SJCRH30 (cell line): ENCODE results near the gene TLR8. TPM values are rescaled to one million over a fixed set of nuclear protein-coding genes. Genes with fewer than 3 reads are reported as not detected.
"Not testable (repeated sequence)": the region's sequence is repeated elsewhere in the genome, so short reads cannot be mapped to it uniquely, and the experiment has no call there.

Experiments used
- DNase-seq, 2 experiments: peaks; one replicate each; pipeline ENCODE4 v3.0.0-alpha.2; 2015 to 2020
- H3K27ac ChIP-seq: fragments of 250-450 bp; sonication (Bioruptor Pico); 2 replicates; pipeline ENCODE4 v1.5.1; 2020; ENCODE audit warnings: mild to moderate bottlenecking, moderate library complexity
- H3K27me3 ChIP-seq: fragments of 250-450 bp; sonication (Bioruptor Pico); 2 replicates; pipeline ENCODE4 v1.5.1; 2020; ENCODE audit warnings: mild to moderate bottlenecking, moderate library complexity
- H3K36me3 ChIP-seq: fragments of 250-450 bp; sonication (Bioruptor Pico); 2 replicates; pipeline ENCODE4 v1.5.1; 2020; ENCODE audit warnings: mild to moderate bottlenecking, moderate library complexity
- H3K4me1 ChIP-seq: fragments of 250-450 bp; sonication (Bioruptor Pico); 2 replicates; pipeline ENCODE4 v1.5.1; 2020; ENCODE audit warnings: mild to moderate bottlenecking, moderate library complexity
- H3K4me3 ChIP-seq: fragments of 250-450 bp; sonication (Bioruptor Pico); 2 replicates; pipeline ENCODE4 v1.5.1; 2020; ENCODE audit warnings: mild to moderate bottlenecking, moderate library complexity
- H3K9me3 ChIP-seq: fragments of 250-450 bp; sonication (Bioruptor Pico); replicated peaks from 2 replicates; pipeline ENCODE4 v1.5.1; 2020; ENCODE audit warnings: mild to moderate bottlenecking, moderate library complexity
- total RNA-seq: library from RNA; depleted of rRNA; stranded (reverse); fragments of >200 nt; shearing (Covaris generic); gene quantifications from 2 replicates; pipeline ENCODE4 v1.2.3, GENCODE V29; 2014; rRNA removed

The TLR8 gene
- total RNA-seq, 1 experiment from 2014 or later: not detected

GRCh38 chrX:12958461-12958860 is 52.0 kb downstream of the TLR8 start:
- H3K4me3 ChIP-seq: no peak overlapping the region
- H3K27ac ChIP-seq: no peak overlapping the region
- no peaks in the 10 kb centered on the region for H3K9me3 ChIP-seq
- no peak for DNase-seq
- H3K36me3 ChIP-seq: no peaks in the 10 kb centered on the region
- no peaks in the 10 kb centered on the region for H3K27me3 ChIP-seq
- H3K4me1 ChIP-seq: peaks cover 15% of the 10 kb centered on the region

DNA sequence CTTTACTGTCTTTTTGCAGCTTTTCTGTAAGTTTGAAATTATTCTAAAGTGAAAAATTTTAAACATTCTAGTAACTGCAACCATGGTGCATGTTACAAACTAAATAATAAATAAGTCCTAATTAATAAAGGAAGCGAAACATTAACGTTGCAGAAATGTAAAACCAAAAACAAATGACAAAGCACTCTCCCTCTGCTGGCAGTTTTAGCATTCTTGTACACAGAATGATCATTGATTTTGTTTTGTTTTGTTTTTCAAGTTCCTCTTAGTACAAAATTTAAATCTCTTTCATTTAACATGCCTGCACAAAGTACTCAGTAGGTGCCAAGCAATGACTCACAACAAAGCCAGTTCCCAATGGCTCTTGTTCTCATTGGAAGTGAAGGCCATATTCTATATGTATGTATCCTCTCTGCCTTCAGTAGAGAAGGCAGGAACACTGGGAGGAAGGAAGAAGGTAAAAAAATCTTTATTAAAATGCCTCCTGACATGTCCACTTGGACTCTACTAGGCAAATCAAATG is 54.8 kb downstream of the TLR8 start:
- Histone ChIP-seq H3K36me3 (no peaks in the 10 kb centered on the region), H3K27ac (no peak overlapping the region), H3K27me3 (no peaks in the 10 kb centered on the region), H3K9me3 (no peaks in the 10 kb centered on the region), H3K4me3 (no peak overlapping the region), H3K4me1 (peaks cover 15% of the 10 kb centered on the region)
- DNase-seq: no peak

GRCh38 chrX:12962041-12962504 is 55.7 kb downstream of the TLR8 start:
- H3K36me3 ChIP-seq: no peaks in the 10 kb centered on the region
- H3K4me1 ChIP-seq: peaks cover 8% of the 10 kb centered on the region
- no peaks in the 10 kb centered on the region for H3K9me3 ChIP-seq
- H3K27me3 ChIP-seq: no peaks in the 10 kb centered on the region
- no peak overlapping the region for H3K4me3 ChIP-seq
- no peak overlapping the region for H3K27ac ChIP-seq
- DNase-seq: no peak

- not testable (repeated sequence) for H3K4me1 ChIP-seq, DNase-seq, H3K27me3 ChIP-seq, H3K4me3 ChIP-seq, H3K9me3 ChIP-seq, H3K27ac ChIP-seq, H3K36me3 ChIP-seq
These were observed 56.9 kb downstream of the TLR8 start for GRCh38 chrX:12963210-12963850.

DNA sequence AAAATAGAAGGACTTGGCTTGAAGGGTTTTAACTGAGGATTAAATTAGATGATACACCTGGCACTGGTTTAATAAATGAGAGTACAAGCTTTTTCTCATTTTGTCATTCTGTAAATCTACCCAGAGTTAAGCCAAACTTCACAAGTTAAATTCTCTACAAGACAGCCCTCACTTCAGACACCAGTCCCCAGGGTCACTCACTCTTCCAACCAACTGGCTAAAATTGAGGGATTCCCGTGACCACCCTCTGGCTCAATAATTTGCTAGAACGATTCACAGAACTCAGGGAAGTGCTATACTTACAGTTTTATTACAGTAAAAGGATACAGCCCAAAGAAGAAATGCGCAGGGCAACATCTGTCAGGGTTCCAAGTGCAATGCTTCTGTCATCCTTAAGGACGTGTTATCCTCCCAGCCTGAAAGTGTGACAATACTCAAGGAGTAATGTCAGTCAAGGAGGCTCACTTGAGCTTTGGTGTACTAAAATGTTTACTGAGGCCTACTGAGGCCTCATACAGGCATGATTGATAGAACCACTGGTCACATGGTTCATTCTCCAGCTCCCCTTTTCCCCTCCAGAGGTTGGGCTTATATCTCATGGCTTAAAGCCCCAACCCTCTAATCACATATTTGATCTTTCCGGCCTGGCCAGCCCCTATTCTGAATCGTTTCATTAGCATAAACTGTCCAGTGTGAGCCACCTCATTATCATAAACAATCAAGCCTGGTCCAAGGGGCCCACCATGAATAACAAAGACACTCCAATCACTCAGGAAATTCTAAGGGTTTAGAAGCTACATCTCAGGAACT is 58.9 kb downstream of the TLR8 start:
- H3K27ac ChIP-seq: 0 out of 2 replicates have a peak overlapping the region, but pooled peaks have one; percentile 13
- no peak overlapping the region for H3K4me3 ChIP-seq
- DNase-seq: peak in 1 of 2 experiments; percentile 60
- no peaks in the 10 kb centered on the region for H3K9me3 ChIP-seq
- no peaks in the 10 kb centered on the region for H3K36me3 ChIP-seq
- H3K4me1 ChIP-seq: peaks cover 8% of the 10 kb centered on the region
- no peaks in the 10 kb centered on the region for H3K27me3 ChIP-seq

- Histone ChIP-seq H3K27ac (no peak overlapping the region), H3K27me3 (no peaks in the 10 kb centered on the region), H3K4me3 (no peak overlapping the region), H3K4me1 (peaks cover 8% of the 10 kb centered on the region), H3K36me3 (no peaks in the 10 kb centered on the region), H3K9me3 (no peaks in the 10 kb centered on the region)
- no peak for DNase-seq
These were observed 59.7 kb downstream of the TLR8 start for GRCh38 chrX:12966151-12966550.

DNA sequence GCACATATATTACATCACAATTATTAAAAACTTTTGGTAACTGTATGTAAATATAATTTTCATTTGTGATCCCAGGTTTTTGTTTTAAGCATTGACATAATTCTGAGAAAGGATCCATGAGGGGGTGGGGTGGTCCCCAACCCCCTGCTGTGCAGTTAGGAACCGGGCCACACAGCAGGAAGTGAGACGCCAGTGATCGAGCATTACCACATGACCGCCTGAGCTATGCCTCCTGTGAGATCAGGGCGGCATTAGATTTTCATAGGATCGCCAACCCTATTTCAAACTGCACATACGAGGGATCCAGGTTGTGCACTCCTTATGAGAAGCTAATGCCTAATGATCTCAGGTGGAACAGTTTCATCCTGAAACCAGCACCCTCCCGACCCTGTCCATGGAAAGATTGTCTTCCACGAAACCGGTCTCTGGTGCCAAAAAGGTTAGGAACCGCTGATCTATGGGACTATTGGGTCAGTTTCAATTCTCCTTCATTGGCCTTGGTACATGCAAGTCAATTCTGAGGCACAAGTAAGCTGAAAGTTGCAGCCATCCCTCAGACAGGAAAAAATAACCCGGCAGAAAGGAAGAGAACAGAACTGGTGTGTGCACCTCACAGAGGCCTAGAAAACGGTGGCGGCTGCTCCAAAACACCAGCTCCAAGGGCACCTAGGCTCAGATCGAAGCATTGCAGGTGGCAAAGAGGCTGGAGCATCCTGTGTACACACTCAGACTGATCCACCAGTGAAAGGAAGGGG is 61.5 kb downstream of the TLR8 start:
- Histone ChIP-seq H3K4me1 (peaks cover 8% of the 10 kb centered on the region), H3K4me3 (no peak overlapping the region), H3K27ac (no peak overlapping the region), H3K27me3 (no peaks in the 10 kb centered on the region), H3K36me3 (no peaks in the 10 kb centered on the region), H3K9me3 (no peaks in the 10 kb centered on the region)
- no peak for DNase-seq

GRCh38 chrX:12970691-12971202 is 64.3 kb downstream of the TLR8 start:
- Histone ChIP-seq H3K4me1 (peaks cover under 1% of the 10 kb centered on the region; the same call in 1 of the 2 replicates), H3K9me3 (no peaks in the 10 kb centered on the region), H3K27ac (no peak overlapping the region), H3K4me3 (no peak overlapping the region), H3K27me3 (no peaks in the 10 kb centered on the region), H3K36me3 (peaks cover under 1% of the 10 kb centered on the region; the same call in 1 of the 2 replicates)
- peak in 1 of 2 experiments; percentile 38 for DNase-seq

DNA sequence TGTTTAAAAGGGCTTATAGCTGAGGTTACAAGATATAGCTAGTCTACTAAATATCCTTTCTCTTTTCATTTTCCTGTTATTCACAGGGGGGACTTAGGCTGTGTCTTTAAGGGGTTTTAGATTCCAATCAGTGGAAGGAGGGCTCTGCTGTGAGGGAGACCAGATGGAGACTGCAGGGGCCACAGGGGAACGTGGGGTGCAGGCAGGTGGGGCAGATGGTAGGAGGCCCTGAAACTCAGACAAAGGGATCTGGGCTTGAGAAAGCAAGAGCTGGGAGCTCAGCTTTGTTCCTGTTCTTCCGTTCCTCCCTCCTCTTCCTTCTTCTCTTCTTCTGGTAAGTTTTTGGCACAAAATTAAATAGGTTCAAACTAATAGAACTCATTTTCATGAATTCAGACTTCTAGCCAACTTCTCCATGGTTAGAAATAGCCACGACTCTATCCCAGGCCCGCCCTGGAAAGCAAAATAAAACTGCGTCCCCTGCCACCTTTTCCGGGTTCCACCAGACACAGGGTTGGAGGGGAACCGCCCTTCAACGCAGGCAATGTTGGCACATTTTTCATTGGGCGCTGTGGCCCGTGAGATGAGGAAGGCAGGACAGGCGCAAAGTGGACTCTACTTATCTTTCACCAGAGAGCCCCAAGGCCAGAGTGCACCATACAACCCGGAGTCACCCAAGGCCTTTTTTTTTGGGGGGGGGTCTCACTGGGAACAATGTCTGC is 65.0 kb downstream of the TLR8 start:
- no peak overlapping the region for H3K27ac ChIP-seq
- no peaks in the 10 kb centered on the region for H3K4me1 ChIP-seq

GRCh38 chrX:12972243-12972642 is 65.8 kb downstream of the TLR8 start:
- H3K4me3 ChIP-seq: no peak overlapping the region
- H3K9me3 ChIP-seq: no peaks in the 10 kb centered on the region
- H3K27ac ChIP-seq: no peak overlapping the region
- no peak for DNase-seq
- H3K36me3 ChIP-seq: peaks cover 15% of the 10 kb centered on the region
- H3K4me1 ChIP-seq: peaks cover 2% of the 10 kb centered on the region
- H3K27me3 ChIP-seq: no peaks in the 10 kb centered on the region

More for the DNA sequence above, 65.0 kb downstream of the TLR8 start:
- Histone ChIP-seq H3K4me3 (no peak overlapping the region), H3K9me3 (no peaks in the 10 kb centered on the region), H3K36me3 (peaks cover 7% of the 10 kb centered on the region), H3K27me3 (no peaks in the 10 kb centered on the region)
- no peak for DNase-seq

Other genes with a start within 250 kb of the TLR8 start
- gene PRPS2, start 115.2 kb upstream of the TLR8 start, total RNA-seq: 79.8 and 86.3 TPM in 2 replicates
- not detected in 2 replicates for gene TLR7, start 39.5 kb upstream of the TLR8 start, total RNA-seq
- gene TMSB4X, start 68.5 kb downstream of the TLR8 start, total RNA-seq: 1,274 and 1,377 TPM in 2 replicates
- gene FAM9C, start 138.0 kb downstream of the TLR8 start, total RNA-seq: 0.16 and 0.20 TPM in 2 replicates